Bone marrow (tissue), 2 donors: ENCODE measurements around the gene ADA.

Source experiments
- DNase-seq, 2 donors: peaks; one replicate each; lab custom pipeline; 2025; lab: John Stamatoyannopoulos, UW

The ADA gene

DNA sequence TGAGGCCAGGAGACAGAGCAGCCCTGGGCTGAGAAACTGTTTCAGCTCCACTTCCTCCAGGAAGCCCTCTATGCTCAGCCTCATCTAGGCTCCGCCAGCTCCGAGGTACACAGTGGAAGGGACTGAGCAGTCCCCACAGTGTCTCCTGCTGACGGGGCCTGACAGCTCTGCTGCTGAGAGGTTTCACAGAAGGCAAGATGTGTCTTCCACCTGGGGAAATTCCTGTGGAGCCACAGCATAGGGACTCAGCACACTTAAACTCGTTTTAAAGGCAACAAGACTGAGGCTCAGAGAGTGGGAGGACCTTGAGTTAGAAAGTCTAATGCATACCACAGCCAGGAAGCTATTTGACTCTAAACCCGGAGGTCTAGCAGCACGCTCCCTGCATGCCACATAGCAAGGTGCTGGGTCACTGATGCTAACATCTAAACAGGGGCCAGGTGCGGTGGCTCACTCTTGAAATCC lies 6.8 kb downstream of the ADA start:
- peak in 1 of 2 donors; percentile 14 for DNase-seq

DNA sequence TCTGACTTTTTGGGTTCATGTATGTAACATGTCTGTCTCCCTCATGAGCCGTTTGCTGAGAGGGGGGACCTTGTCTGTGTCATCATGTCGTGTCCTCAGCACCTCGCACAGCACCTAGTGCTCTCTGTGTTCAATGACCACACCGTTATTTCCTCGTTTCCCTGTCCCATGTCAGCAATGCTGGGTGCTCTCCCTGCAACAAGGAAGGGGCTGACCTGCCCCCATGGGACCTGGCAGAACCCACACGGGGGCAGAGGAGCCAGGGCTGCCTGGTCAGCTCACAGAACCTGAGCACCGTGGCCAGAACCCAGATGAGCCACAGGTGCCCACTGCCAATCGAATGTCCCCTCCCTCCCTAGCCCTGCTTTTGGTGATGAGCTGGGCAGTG lies 7.3 kb downstream of the ADA start:
- DNase-seq: no peak

DNA sequence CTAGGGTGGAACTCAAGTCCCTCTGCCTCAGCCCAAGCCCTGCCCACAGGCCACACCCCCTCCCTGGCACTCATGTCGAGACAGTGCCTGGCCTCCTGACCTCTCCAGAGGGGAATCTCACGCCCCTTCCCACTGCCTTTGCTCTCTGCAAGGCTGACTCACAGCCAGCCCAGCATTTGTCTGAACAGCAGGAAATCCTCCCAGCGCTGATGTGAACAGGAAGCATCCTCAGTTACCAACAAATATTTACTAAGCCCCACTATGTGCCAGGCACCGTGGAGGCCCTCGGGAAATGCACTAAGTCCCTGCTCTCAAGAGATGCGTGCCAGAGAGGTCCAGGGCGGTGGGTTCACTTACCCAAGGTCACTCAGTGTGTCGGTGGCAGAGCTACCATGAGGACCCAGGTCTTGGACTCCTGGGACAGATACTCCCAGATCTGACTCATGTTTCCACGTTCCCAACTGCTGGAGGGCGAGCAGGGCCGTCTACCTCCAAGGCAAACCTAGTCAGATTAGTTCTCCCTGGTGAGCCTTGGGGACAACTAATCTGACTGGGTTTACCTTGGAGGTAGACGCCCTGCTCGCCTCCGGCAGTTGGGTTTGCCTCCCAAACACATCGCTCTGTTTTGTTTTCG lies 7.8 kb downstream of the ADA start:
- DNase-seq: peak; percentile 47 to 53

DNA sequence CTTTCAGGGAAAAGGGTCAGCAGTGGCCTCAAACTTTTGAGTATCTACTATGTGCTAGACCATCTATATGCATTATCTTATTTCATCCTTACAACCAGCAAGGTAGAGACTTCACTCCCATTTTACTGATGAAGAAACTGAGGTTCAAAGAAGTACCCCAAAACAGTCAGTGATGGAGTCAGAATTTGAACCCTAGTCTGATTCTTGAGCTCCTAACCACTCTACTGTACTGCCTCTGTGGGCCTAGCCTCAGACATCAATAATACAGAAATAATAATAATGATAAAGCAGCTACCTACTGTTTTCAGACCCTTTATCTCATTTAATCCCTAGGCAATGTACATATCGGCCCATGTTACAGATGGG lies 8.4 kb downstream of the ADA start:
- no peak for DNase-seq

DNA sequence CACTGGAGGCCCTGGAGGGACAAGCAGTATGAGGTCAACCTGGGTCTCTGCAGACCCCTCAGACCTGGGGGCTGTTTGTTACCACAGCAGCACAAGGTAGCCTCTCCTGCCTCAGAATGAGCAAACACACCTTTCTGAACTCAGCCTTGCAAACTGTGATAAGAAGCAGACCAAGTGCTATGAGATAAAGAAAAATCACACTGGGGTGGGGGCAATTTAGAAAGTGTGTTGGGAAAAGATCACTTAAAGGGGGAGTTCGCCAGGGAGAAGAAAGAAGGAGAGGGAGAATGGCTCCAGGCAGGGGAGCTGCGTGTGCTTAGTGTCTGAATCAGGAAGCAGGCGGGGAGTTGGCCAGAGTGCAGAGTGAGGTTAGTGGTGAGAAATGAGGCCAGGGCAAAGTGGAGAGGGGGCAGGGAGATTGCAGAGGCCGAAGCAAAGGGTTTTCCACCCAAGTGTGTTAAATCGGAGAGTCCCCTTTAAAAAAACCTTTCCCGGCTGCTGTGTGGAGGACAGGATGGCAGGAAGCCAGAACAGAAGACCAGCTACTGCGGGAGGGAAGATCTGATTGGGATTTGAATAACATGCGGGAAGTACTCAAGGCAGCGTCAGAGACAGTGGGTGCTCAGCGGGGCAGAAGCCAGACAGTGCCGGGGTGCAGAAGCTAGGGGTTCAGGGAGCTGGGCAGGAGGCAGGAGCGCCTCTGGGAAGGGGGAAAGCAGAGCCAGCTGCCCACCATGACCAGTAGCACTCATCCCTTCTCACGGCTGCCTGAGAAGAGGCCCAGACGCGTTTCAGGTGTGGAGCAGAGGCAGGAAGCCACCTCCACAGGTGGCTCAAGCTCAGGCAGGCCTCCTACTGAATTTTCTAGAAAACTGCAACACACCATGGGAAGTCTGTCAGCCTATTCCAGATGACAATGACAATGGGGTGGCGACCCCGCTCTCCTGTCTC lies 9.0 kb downstream of the ADA start:
- DNase-seq: peak in 1 of 2 donors; percentile 12

DNA sequence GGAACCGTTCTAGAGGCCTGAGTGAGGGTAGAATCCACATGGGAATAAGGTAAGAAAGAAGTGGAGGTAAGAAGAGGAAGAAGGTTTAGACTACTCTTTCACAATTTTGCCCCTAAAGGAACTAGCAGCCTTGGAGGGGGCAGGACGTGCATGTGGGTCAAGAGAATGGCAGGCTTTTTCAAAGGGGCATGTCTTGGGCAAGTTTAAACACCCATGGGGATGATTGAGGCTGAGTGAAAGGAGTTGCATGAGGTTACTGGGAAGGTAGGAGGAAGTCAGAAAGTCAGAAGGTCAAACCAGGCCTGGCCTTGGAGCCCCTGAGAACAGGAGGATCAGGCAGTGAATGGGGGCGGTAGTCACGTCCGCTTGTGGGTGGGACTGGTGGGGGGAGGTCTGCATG lies 10.2 kb downstream of the ADA start:
- no peak for DNase-seq

DNA sequence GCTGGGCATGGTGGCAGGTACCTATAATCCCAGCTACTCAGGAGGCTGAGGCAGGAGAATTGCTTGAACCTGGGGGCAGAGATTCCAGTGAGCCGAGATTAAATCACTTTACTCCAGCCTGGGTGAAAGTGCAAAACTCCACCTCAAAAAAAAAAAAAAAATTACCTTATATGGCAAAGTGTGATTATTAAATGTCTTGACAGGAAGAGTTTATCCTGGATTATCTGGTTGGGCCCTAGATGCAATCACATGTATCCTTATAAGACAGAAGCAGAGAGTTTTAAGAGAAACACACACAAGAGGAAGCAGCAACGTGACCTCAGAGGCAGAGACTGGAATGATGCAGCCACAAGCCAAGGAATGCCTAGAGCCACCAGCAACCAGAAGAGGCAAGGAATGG lies 11.0 kb downstream of the ADA start:
- DNase-seq: no peak

DNA sequence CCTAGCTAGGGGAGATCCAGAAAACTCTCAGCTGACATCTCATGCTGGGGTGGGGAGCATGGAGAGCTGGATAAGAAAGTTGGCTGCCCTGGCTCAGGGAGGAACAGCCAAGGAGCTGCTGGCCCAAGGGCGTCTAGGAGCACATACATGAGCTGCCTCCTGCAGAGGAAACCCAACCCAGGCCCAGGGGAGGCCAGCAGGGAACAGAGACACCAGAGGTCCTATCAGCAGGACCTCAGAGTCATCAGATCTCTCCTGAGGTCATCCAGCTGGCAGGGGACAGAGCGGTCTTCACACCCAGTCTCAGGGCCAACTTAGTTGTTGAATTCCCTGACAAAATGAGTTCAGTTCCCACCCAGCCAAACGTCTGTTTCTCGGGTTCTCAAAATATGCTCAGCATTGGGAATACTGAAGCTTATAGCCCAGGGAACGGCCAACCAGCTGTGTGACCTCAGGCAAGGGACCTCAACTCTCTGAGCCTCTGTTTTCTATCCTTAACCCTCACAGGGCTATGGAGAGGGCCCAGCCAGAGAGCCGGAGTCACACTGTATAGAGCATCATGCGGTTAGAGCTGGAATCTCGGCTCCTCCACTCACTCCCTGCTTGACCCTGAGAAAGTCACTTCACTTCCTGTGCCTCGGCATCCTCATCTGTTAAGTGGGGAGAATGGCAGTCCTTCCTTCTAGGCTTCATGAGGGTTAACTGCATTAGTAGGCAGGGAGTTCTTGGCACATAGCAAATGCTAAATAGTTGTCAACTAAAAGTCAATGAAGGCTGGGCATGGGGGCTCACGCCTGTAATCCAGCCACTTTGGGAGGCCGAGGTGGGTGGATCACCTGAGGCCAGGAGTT lies 13.8 kb downstream of the ADA start:
- DNase-seq: no peak

DNA sequence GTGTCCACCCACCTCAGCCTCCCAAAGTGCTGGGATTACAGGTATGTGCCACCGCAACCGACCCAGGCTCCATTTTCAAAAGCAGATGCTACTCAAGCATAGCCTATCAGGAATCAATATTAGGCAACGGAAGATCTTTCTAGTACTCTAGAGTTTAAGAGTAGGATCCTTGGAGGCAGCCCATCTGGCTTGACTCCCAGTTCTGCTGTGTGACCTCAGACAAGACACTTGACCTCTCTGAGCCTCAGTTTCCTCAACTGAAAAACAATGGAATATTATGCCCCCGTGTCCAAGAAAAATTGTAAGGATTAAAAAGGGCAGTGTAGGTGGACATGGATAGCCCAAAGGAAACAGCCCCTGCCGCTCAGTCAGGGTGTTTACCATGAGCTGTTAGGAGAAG lies 14.5 kb downstream of the ADA start:
- no peak for DNase-seq

DNA sequence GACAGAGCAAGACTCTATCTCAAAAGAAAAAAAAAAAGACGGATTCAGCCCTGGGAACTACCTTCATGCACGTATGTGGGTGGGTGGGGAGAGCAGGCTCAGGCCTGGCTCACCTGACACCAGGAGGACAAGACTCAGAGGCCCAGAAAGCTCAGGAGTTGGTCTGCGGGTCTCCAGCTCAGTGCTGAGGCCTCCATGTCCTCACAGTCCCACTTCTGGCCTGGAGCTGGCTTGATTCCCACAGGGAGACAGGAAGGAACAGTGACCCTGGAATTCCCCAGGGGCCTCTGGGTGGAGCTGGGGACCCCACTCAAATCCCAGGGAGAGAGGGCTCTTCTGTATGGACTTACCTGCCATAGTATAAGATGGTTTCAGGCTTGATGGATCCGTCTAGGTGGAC lies 15.6 kb downstream of the ADA start:
- DNase-seq: no peak

DNA sequence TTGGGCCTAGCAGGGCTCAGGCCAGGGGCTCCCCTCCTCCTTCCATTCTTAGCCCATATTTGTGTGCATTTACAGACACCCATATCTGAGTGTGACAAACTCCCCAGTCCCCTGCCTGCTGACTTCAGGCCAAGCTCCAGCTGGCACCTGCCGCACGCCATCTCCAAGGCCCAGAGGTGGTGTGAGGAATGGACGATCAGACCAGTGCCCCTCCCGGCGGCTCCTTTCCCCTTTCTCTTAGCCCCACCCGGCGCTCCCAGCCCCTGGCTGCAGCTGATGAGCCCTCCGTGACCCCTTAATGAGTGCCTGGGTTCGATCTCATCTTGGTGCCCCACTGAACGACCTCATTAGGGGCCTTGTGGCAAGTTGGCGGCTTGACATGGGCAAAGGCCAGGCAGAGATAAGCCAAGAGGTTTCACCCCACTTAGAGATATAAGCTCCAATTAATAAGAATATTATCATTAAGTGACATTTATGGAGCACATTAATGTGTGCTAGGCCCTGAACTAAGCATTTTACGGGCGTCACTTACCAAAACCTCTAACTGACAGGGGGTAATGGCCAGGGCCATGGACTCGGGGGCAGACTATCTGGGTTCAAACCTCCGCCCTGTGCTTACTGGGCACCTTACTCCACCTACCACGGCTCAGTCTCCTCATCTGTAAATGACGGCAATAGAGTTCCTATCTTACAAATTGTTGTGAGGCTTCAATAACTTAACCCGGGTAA lies 17.5 kb downstream of the ADA start:
- DNase-seq: no peak

DNA sequence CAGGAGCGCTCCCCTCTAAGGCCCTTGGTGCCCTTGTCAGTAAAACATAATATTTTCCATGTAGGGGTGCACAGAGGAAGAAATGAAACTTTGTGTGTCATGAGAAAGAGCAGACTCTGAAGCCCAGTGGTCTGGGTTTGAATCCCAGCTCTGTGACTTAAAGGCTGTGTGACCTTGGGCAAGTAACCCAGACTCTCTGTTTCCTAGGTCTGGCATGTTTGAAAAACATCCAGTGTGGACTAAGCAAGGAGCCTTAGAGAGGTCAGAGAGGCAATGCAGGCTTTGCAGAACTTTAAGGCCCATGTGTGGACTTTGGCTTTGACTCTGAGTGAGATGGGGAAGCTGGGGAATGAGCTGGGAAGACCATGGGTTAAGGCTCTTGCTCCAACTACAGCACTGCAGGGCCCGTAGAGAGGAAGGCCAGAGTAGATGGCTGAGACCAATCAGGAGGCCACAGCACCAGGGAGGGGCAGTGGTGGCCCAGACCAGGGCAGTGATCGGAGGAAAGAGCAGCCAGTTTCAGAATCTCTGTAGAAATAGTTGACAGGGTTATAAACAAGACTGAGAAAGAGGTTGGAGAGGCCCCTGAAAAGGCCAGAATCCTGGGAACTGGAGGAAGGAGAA lies 18.2 kb downstream of the ADA start:
- no peak for DNase-seq

DNA sequence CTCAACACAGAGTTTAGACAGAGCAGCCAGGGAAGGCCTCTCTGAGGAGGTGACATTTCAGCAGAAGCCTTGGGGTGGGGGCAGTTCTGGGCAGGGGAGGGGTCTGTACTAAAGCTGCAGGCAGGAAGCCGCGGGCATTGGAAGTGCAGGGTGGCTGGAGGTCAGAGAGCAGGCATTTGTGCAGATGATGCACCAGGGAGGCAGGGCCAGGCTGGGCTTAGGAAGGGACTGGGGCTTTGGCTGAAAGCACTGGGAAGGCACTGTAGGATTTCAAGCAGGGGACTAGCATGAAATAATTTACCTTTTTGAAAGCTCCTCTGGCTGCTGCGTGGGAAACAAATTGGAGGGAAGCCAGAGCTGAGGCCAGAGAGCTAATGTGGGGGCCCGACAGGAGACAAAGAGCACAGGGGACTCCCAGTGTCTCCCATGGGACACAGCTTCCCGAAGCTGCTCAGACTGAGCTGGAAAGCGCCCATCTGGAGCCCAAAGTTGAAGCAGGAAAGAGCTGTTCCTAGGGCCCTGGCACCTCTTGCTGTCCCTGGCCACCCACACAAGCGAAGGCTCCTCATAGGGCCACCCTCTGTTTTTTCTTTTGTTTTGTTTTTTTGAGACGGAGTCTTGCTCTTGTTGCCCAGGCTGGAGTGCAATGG lies 19.3 kb downstream of the ADA start:
- no peak for DNase-seq

DNA sequence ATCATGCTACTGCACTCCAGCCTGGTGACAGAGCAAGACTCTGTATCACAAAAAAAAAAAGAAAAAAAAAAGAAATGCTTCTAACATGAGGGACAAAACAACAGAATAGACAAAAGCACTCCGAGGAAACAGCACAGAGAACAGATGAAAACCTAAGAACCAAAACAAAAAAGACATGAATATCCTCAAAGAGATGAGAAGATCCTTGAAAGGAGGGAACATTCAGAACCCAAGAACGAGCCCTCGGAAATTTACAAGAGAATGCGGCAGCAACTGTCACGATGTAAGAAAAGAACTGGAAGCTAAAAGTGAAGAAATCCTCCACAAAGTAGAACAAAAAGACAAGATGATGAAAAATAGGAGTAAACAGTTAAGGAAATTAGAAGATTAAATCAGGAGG lies 21.2 kb downstream of the ADA start:
- no peak for DNase-seq

DNA sequence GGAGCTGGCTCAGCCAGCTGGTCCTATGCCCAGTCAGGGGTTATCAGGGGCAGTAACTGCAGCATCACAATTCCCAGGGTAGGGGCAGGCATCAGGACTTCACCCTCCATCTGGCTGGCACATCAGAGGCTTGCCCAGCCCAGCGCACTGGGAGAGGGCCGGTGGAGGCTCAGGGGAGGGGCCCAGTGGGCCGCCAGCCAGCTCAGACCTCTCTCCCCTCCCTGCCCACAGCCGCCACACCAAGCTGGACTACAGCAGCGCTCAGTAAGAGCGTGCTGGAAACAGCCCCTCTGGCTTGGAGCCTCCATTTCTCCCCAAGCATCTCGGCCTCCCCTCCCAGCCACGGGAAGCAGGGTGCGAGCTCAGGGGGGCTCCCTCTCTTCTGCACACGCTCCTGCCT lies 22.0 kb downstream of the ADA start:
- no peak for DNase-seq

DNA sequence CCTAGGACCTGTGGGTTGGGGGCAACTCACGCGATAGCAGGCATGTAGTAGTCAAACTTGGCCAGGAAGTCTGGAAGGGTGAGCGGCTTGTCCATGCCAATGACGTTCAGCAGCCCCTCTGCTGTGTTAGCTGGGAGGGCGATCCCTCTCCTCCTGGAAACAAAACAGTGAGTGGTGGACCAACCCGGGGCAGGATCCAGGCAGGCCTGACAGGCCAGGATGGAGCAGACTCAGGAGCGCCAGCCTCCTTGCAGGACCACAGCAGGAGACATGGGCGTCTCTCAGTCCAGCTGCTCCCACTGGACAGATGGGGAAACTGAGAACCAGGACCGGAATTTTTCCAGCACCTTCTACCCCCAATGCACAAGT lies 22.5 kb downstream of the ADA start:
- DNase-seq: no peak

DNA sequence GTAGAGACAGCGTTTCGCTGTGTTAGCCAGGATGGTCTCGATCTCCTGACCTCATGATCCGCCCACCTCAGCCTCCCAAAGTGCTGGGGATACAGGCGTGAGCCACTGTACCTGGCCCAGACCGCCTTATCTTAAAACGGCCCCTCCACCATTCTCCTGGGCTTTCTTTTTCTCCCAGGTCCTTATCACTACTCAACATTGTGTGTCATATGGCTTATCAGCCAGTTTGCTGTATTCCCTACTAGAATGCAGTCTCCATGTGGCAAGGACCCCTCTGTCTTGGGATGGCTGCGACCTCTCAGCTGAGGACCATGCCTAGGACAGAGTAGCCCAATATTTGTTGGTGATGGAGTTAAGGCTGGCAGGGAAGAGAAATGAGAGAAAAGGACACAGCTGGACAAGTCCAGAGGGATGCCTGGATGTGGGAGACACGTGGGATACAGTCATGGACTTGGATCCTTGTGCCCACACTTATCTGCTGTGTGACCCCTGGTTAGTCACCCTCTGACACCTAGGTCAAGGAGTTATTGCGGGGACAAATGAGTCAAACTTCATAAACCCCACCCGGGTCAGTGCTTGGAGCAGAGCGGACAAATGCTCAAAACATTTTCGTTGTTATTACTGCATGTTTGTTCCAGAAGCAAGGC lies 24.0 kb downstream of the ADA start:
- DNase-seq: no peak

DNA sequence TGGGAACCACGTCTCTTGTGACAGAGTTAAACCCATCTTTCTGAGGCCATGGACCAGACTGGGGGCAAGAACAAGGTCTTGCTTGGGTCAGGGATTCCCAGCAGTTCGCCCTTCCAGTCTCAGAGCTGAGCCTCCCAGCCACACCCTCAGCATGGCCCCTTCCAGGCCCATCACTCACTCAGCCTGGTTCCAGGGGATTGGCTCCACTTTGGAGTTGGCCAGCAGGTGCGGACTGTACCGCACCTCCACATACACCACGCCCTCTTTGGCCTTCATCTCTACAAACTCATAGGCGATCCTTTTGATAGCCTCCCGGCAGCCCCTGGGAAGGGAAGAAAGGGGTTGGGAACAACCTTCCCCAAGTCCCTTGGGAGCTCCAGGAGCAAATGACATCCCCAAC lies 25.2 kb downstream of the ADA start:
- no peak for DNase-seq

DNA sequence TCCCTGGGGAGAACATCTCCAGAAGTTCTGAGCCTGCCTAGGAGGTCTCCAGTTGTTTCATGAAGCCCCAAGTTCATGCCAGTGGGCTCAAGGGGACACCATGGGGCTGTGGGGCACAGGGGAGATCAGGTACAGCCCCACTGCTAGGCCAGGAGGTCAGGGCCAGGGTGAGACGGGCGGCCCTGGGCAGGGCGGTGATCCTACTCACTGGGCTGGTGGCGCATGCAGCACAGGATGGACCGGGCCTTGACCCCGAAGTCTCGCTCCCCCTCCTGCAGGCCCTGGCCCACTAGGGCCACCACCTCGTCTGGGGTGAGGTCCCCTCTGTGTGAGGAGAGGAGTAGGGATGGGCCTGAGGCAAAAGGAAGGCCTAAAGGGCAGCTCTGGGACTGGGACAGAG lies 26.1 kb downstream of the ADA start:
- no peak for DNase-seq

DNA sequence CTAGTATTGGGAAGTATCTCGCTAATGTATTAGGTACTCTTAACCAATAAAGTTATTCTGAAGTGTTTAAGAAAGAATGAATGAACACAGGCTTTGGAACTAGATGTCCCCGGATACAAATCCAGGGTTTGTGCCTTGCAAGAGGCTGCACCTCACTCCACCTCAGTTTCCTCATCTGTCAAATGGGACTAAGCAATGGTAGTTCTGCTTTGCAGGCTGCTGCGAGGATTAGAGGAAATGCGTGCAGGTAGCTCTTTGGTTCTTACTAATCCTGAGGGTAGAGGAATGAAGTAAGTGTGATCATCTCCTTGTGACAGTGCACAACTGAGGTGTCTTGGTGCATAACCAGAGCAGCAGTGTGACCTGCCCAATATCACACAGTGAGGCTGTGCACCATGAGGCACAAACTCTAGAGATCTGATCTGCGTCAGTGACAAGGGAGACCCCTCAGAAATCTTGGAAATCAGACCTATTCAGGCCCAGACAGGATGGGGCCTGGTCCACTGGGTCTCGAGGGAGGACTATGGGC lies 26.7 kb downstream of the ADA start:
- no peak for DNase-seq
